CD4-positive, alpha-beta T cell (primary cell): ENCODE results near the gene PCK2. TPM values are rescaled to one million over a fixed set of nuclear protein-coding genes. Genes with fewer than 3 reads are reported as not detected.
A peak's percentile ranks its signal among the peaks of the same experiment; 100 is the strongest.

ENCODE experiments used
- ATAC-seq: fragments of 200-7000 bp; cut with Tn5 transposase; one replicate; pipeline ENCODE4 v1.10.0; 2022; ENCODE audit warnings: mild to moderate bottlenecking; ENCODE audit not compliant: poor library complexity
- CTCF ChIA-PET: fragments of 350-600 bp; sonication (Branson Sonifier 250); formaldehyde crosslinking; loops from one replicate; lab custom pipeline; 2021; ENCODE audit warnings: antibody characterized with exemption, inconsistent platforms; lab: Charles Lee
- POLR2A ChIA-PET: fragments of 350-600 bp; sonication (Branson Sonifier 250); formaldehyde crosslinking; loops from one replicate; lab custom pipeline; 2021; ENCODE audit warnings: antibody characterized with exemption, inconsistent platforms; lab: Charles Lee
- DNase-seq, 14 experiments: peaks; one replicate each; pipeline ENCODE4 v3.0.0-alpha.2; 2013 to 2020; ENCODE audit warnings: mixed read lengths in 2 of 14
- H3K27ac ChIP-seq, 2 donors: one replicate each; pipeline versions ENCODE4 v1.5.1 to v1.7.0; 2013; ENCODE audit warnings: low read length in 2 of 2, low read depth in 1 of 2, mild to moderate bottlenecking in 1 of 2
- H3K27me3 ChIP-seq, 2 experiments: 1 replicate in 1 of 2; 2 replicates in 1 of 2; pipeline versions ENCODE4 v1.6.1 to v1.7.0; 2013; ENCODE audit warnings: low read length in 2 of 2, control low read depth in 1 of 2, mild to moderate bottlenecking in 1 of 2, moderate library complexity in 1 of 2; ENCODE audit not compliant: insufficient read depth in 2 of 2, control insufficient read depth in 1 of 2
- H3K36me3 ChIP-seq: one replicate; pipeline ENCODE4 v1.6.1; 2013; ENCODE audit warnings: low read length, control low read depth; ENCODE audit not compliant: insufficient read depth
- H3K4me1 ChIP-seq: one replicate; pipeline ENCODE4 v1.6.1; 2013; ENCODE audit warnings: low read length, control low read depth; ENCODE audit not compliant: insufficient read depth
- H3K4me3 ChIP-seq: one replicate; pipeline ENCODE4 v1.5.1; 2013; ENCODE audit warnings: mild to moderate bottlenecking, low read length, moderate library complexity
- H3K9me3 ChIP-seq, 2 experiments: 1 replicate in 1 of 2; 2 replicates in 1 of 2; pipeline versions ENCODE4 v1.6.1 to v1.7.0; 2013; ENCODE audit warnings: low read length in 2 of 2, mild to moderate bottlenecking in 2 of 2, control low read depth in 1 of 2, moderate library complexity in 1 of 2; ENCODE audit not compliant: control insufficient read depth in 1 of 2, insufficient read depth in 1 of 2
- H3K27ac Mint-ChIP-seq: one replicate; pipeline ENCODE4 v1.8.0; 2020; ENCODE audit warnings: mixed read lengths
- H3K27me3 Mint-ChIP-seq: one replicate; pipeline ENCODE4 v1.8.0; 2021; ENCODE audit warnings: mixed read lengths
- H3K36me3 Mint-ChIP-seq: one replicate; pipeline ENCODE4 v1.8.0; 2021; ENCODE audit warnings: low read depth, mixed read lengths
- H3K4me1 Mint-ChIP-seq: one replicate; pipeline ENCODE4 v1.8.0; 2021; ENCODE audit warnings: low read depth, mixed read lengths
- H3K4me3 Mint-ChIP-seq: one replicate; pipeline ENCODE4 v1.8.0; 2020; ENCODE audit warnings: mild to moderate bottlenecking, mixed read lengths
- H3K9me3 Mint-ChIP-seq: one replicate; pipeline ENCODE4 v1.8.0; 2020; ENCODE audit warnings: mixed read lengths
- intact Hi-C, 2 experiments: fragments of 100-400 bp; cut with DNase I in 1 of 2; cut with micrococcal nuclease in 1 of 2; formaldehyde crosslinking; loops; one replicate each; pipeline versions ENCODE4 v1.15.1 to v1.9.0; 2023 to 2025; cut with DNase I, micrococcal nuclease
- total RNA-seq, 174 experiments: library from RNA in 2 of 174; stranded (reverse) in 2 of 174; gene quantifications; one replicate each; pipeline ENCODE4 v1.2.3 and lab custom pipeline; 2021 to 2026
- TF ChIP-seq, protein P1 (sequence below): fragments of 200-600 bp; IDR thresholded peaks from one replicate; pipeline ENCODE4 v1.8.0; 2022; ENCODE audit warnings: antibody characterized with exemption, mild to moderate bottlenecking

Gene PCK2
- total RNA-seq, 2 experiments from 2014 or later: 5.2 to 7.4 TPM

DNA sequence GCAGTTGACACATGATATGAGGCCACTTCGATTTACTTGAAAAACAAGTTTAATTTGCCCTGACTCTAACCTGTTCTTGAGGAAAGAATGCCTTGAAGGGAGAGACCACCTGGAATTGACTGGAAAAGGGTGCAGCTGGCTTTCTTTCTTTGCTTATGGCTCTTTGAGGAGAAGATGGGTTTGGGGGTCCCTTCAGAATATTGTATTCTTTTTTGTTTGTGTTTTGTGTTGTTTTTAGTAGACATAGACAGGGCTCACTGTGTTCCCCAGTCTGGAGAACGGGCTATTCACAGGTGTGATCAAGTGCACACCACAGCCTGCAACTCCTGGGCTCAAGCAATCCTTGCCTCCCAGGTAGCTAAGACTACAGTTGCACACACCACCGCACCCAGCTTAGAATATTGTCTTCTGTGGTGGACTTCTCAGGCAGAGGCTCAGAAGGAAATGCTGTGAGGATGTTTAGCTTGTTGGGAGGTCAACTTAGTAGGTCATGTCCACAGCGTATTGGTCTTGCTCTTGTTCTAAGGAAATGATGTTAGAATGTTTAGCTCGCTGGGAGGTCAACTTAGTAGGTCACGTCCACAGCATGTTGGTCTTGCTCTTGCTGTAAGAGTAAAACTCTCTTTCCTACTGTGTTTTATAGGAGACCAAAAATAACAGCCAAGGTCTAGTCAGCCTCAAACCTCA lies 22.2 kb downstream of the PCK2 start:
- peak overlapping the region; percentile 98 for H3K27ac Mint-ChIP-seq
- peak overlapping the region; percentile 98 for H3K4me3 Mint-ChIP-seq
- H3K4me1 Mint-ChIP-seq: peaks cover 35% of the 10 kb centered on the region
- DNase-seq: peak in 1 of 14 experiments; percentile 21
- peaks cover 44% of the 10 kb centered on the region for H3K36me3 ChIP-seq
- ChIA-PET POLR2A (interaction anchor here (0.6 to 7.0 kb wide), 10 partner anchors 9 to 196 kb away, joined by 3 to 296 read pairs (median 24); partner anchors contain the start of genes CHMP4A, EMC9, FITM1 and IRF9), CTCF (interaction anchor here (0.8 to 1.7 kb wide), 4 partner anchors 20 to 217 kb away, joined by 3 to 6 read pairs (median 4); partner anchors contain the start of genes IRF9 and PSME1)
- H3K4me1 ChIP-seq: peaks cover 37% of the 10 kb centered on the region
- ATAC-seq: no peak
- H3K4me3 ChIP-seq: peak overlapping the region; percentile 77
- no peaks in the 10 kb centered on the region for H3K27me3 ChIP-seq
- intact Hi-C loops: loop anchor here in 1 of 2 experiments (2.0 to 10.0 kb wide), 3 partner anchors 29 to 551 kb away; partner anchors contain the start of gene AP1G2
- TF ChIP-seq, protein P1, sequence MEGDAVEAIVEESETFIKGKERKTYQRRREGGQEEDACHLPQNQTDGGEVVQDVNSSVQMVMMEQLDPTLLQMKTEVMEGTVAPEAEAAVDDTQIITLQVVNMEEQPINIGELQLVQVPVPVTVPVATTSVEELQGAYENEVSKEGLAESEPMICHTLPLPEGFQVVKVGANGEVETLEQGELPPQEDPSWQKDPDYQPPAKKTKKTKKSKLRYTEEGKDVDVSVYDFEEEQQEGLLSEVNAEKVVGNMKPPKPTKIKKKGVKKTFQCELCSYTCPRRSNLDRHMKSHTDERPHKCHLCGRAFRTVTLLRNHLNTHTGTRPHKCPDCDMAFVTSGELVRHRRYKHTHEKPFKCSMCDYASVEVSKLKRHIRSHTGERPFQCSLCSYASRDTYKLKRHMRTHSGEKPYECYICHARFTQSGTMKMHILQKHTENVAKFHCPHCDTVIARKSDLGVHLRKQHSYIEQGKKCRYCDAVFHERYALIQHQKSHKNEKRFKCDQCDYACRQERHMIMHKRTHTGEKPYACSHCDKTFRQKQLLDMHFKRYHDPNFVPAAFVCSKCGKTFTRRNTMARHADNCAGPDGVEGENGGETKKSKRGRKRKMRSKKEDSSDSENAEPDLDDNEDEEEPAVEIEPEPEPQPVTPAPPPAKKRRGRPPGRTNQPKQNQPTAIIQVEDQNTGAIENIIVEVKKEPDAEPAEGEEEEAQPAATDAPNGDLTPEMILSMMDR: no peak
- no peaks in the 10 kb centered on the region for H3K27me3 Mint-ChIP-seq
- H3K9me3 Mint-ChIP-seq: no peaks in the 10 kb centered on the region
- H3K36me3 Mint-ChIP-seq: peaks cover 77% of the 10 kb centered on the region
- no peaks in the 10 kb centered on the region for H3K9me3 ChIP-seq
- H3K27ac ChIP-seq: no peak overlapping the region

- Mint-ChIP-seq H3K27ac (peak overlapping the region; percentile 98), H3K9me3 (no peaks in the 10 kb centered on the region), H3K4me1 (peaks cover 35% of the 10 kb centered on the region), H3K36me3 (peaks cover 86% of the 10 kb centered on the region), H3K4me3 (no peak overlapping the region), H3K27me3 (no peaks in the 10 kb centered on the region)
- no peak overlapping the region for H3K4me3 ChIP-seq
- no peak for DNase-seq
- no peaks in the 10 kb centered on the region for H3K9me3 ChIP-seq
- CTCF ChIA-PET: interaction anchor here (0.8 to 1.3 kb wide), 3 partner anchors 8 to 179 kb away, joined by 3 to 4 read pairs (median 3); partner anchors contain the start of gene IRF9
- POLR2A ChIA-PET: interaction anchor here (1.1 to 7.0 kb wide), 4 partner anchors 19 to 125 kb away, joined by 3 to 296 read pairs (median 62); partner anchors contain the start of genes CHMP4A, EMC9, FITM1 and PSME1
- intact Hi-C loops: loop anchor here in 1 of 2 experiments (2.0 to 10.0 kb wide), 3 partner anchors 28 to 552 kb away; partner anchors contain the start of gene AP1G2
- peaks cover 37% of the 10 kb centered on the region for H3K4me1 ChIP-seq
- H3K27me3 ChIP-seq: no peaks in the 10 kb centered on the region
- no peak overlapping the region for H3K27ac ChIP-seq
- no peak for ATAC-seq
- H3K36me3 ChIP-seq: peaks cover 51% of the 10 kb centered on the region
- TF ChIP-seq, protein P1: no peak
Observed at GRCh38 chr14:24117179-24117578, 23.1 kb downstream of the PCK2 start.

GRCh38 chr14:24119691-24120090 lies 25.6 kb downstream of the PCK2 start:
- no peak for DNase-seq
- H3K4me1 ChIP-seq: peaks cover 31% of the 10 kb centered on the region
- peaks cover 74% of the 10 kb centered on the region for H3K36me3 ChIP-seq
- no peak overlapping the region for H3K4me3 Mint-ChIP-seq
- peaks cover 35% of the 10 kb centered on the region for H3K4me1 Mint-ChIP-seq
- no peak overlapping the region for H3K4me3 ChIP-seq
- intact Hi-C loops: loop anchor here in 1 of 2 experiments (10.0 kb wide), 2 partner anchors 315 to 555 kb away; partner anchors contain the start of gene AP1G2
- H3K9me3 Mint-ChIP-seq: no peaks in the 10 kb centered on the region
- H3K9me3 ChIP-seq: no peaks in the 10 kb centered on the region
- no peaks in the 10 kb centered on the region for H3K27me3 Mint-ChIP-seq
- ChIA-PET POLR2A (interaction anchor here (7.0 kb wide), 1 partner anchor 16 kb away, joined by 296 read pairs; the partner anchor contains the start of genes EMC9, FITM1 and PSME1), CTCF (interaction anchor here (1.9 kb wide), 1 partner anchor 12 kb away, joined by 6 read pairs; no protein-coding TSS in a partner anchor)
- no peak overlapping the region for H3K27ac Mint-ChIP-seq
- no peak for ATAC-seq
- TF ChIP-seq, protein P1: no peak
- H3K27ac ChIP-seq: no peak overlapping the region
- H3K36me3 Mint-ChIP-seq: peaks cover 96% of the 10 kb centered on the region
- H3K27me3 ChIP-seq: no peaks in the 10 kb centered on the region
